Activated T-helper 17 cell treated with anti-CD3 and anti-CD28 coated beads, Interleukin-2, amount 50 U/mL, for 72 hours (primary cell): ENCODE measurements around the gene SHISAL1. TPM values are rescaled to one million over a fixed set of nuclear protein-coding genes. Genes with fewer than 3 reads are reported as not detected.

ENCODE experiments used
- ATAC-seq: fragments of 150-1000 bp; cut with Tn5 transposase; replicated peaks from 2 replicates; pipeline ENCODE4 v1.10.0; 2021; ENCODE audit warnings: mild to moderate bottlenecking, moderate library complexity
- H3K27ac Mint-ChIP-seq: one replicate; pipeline ENCODE4 v1.8.0; 2022; ENCODE audit warnings: mixed read lengths
- H3K27me3 Mint-ChIP-seq: one replicate; pipeline ENCODE4 v1.8.0; 2022; ENCODE audit warnings: mixed read lengths
- H3K36me3 Mint-ChIP-seq: one replicate; pipeline ENCODE4 v1.8.0; 2022; ENCODE audit warnings: low read depth, mild to moderate bottlenecking, mixed read lengths
- H3K4me1 Mint-ChIP-seq: one replicate; pipeline ENCODE4 v1.8.0; 2022; ENCODE audit warnings: mixed read lengths
- H3K4me3 Mint-ChIP-seq: one replicate; pipeline ENCODE4 v1.8.0; 2022; ENCODE audit warnings: mild to moderate bottlenecking, mixed read lengths
- H3K9me3 Mint-ChIP-seq: one replicate; pipeline ENCODE4 v1.8.0; 2022; ENCODE audit warnings: mixed read lengths
- total RNA-seq, 2 donors: library from RNA; stranded (reverse); gene quantifications; one replicate each; pipeline ENCODE4 v1.2.3, GENCODE V29; 2022

SHISAL1 gene
- total RNA-seq, 2 donors from 2014 or later: not detected

GRCh38 chr22:44351037-44351436 is 38.3 kb upstream of the SHISAL1 start:
- Mint-ChIP-seq H3K27me3 (peaks cover 24% of the 10 kb centered on the region), H3K27ac (no peak overlapping the region), H3K36me3 (no peaks in the 10 kb centered on the region), H3K9me3 (no peaks in the 10 kb centered on the region), H3K4me1 (peaks cover 8% of the 10 kb centered on the region), H3K4me3 (peak overlapping the region; percentile 12)
- no peak for ATAC-seq

GRCh38 chr22:44349594-44349993 is 36.8 kb upstream of the SHISAL1 start:
- H3K36me3 Mint-ChIP-seq: no peaks in the 10 kb centered on the region
- ATAC-seq: no peak

GRCh38 chr22:44348971-44349560 is 36.3 kb upstream of the SHISAL1 start:
- peaks cover 20% of the 10 kb centered on the region for H3K27me3 Mint-ChIP-seq
- peaks cover 8% of the 10 kb centered on the region for H3K4me1 Mint-ChIP-seq
- H3K36me3 Mint-ChIP-seq: no peaks in the 10 kb centered on the region
- no peak overlapping the region for H3K27ac Mint-ChIP-seq
- no peaks in the 10 kb centered on the region for H3K9me3 Mint-ChIP-seq
- ATAC-seq: no peak
- H3K4me3 Mint-ChIP-seq: no peak overlapping the region

More at GRCh38 chr22:44349594-44349993, 36.8 kb upstream of the SHISAL1 start:
- peaks cover 24% of the 10 kb centered on the region for H3K27me3 Mint-ChIP-seq
- H3K4me3 Mint-ChIP-seq: no peak overlapping the region
- H3K27ac Mint-ChIP-seq: no peak overlapping the region
- H3K9me3 Mint-ChIP-seq: no peaks in the 10 kb centered on the region
- peaks cover 8% of the 10 kb centered on the region for H3K4me1 Mint-ChIP-seq

GRCh38 chr22:44347549-44347948 is 34.8 kb upstream of the SHISAL1 start:
- ATAC-seq: no peak
- Mint-ChIP-seq H3K4me1 (peaks cover 8% of the 10 kb centered on the region), H3K27ac (no peak overlapping the region), H3K36me3 (no peaks in the 10 kb centered on the region), H3K27me3 (peaks cover 19% of the 10 kb centered on the region), H3K9me3 (no peaks in the 10 kb centered on the region), H3K4me3 (no peak overlapping the region)

- Mint-ChIP-seq H3K27ac (no peak overlapping the region), H3K9me3 (no peaks in the 10 kb centered on the region)
- no peak for ATAC-seq
Measured at GRCh38 chr22:44347080-44347479, 34.3 kb upstream of the SHISAL1 start.

DNA sequence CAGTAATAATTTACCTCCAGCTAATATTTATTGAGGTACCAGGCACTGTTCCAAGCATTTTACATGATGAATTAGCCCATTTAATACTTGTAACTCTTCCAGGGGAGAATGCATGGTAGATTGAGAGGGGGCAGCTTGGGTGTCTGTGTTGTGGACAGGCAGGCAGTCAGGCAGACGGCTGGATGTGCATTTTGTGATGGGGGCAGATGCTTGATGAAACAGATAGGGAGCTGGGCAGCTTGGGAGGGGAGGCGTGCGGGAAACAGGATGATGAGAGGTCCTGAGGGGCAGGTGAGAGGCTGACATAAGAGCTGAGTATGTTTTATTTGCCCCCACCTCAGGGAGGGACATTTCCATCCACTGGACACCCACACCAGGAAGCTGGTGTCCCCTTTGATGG is 33.1 kb upstream of the SHISAL1 start:
- no peak overlapping the region for H3K27ac Mint-ChIP-seq
- H3K4me3 Mint-ChIP-seq: no peak overlapping the region
- peaks cover 14% of the 10 kb centered on the region for H3K27me3 Mint-ChIP-seq
- H3K36me3 Mint-ChIP-seq: no peaks in the 10 kb centered on the region
- no peaks in the 10 kb centered on the region for H3K9me3 Mint-ChIP-seq
- ATAC-seq: no peak
- no peaks in the 10 kb centered on the region for H3K4me1 Mint-ChIP-seq

More at GRCh38 chr22:44347080-44347479, 34.3 kb upstream of the SHISAL1 start:
- Mint-ChIP-seq H3K4me3 (no peak overlapping the region), H3K27me3 (peaks cover 19% of the 10 kb centered on the region), H3K36me3 (no peaks in the 10 kb centered on the region), H3K4me1 (peaks cover 8% of the 10 kb centered on the region)

DNA sequence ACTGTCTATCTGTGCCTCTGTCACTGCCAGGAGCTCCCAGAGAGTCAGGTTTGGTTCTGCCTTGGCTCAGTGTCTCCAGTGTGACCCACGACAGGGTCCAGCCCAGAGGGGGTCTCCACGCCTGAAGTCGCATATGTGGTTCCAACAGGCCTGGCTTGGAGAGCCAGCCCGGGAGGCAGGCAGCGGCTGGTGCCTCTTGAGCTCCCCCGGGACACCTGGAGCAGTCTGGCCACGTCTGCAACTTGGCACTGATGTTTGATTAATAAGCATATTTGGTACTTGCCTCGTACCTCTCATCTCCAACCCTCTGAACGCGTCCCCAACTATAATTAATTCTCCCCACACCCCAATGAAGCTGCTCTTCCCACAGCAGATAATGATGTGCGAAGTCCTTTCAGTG is 31.7 kb upstream of the SHISAL1 start:
- H3K27ac Mint-ChIP-seq: no peak overlapping the region
- H3K4me1 Mint-ChIP-seq: no peaks in the 10 kb centered on the region
- H3K36me3 Mint-ChIP-seq: no peaks in the 10 kb centered on the region
- no peaks in the 10 kb centered on the region for H3K9me3 Mint-ChIP-seq
- ATAC-seq: no peak
- peaks cover 14% of the 10 kb centered on the region for H3K27me3 Mint-ChIP-seq
- H3K4me3 Mint-ChIP-seq: no peak overlapping the region

GRCh38 chr22:44342347-44342956 is 29.7 kb upstream of the SHISAL1 start:
- Mint-ChIP-seq H3K4me1 (no peaks in the 10 kb centered on the region), H3K36me3 (no peaks in the 10 kb centered on the region), H3K9me3 (no peaks in the 10 kb centered on the region), H3K27me3 (peaks cover 9% of the 10 kb centered on the region), H3K4me3 (no peak overlapping the region), H3K27ac (no peak overlapping the region)
- ATAC-seq: no peak

GRCh38 chr22:44341431-44342346 is 28.9 kb upstream of the SHISAL1 start:
- H3K27ac Mint-ChIP-seq: no peak overlapping the region
- no peaks in the 10 kb centered on the region for H3K36me3 Mint-ChIP-seq
- H3K9me3 Mint-ChIP-seq: no peaks in the 10 kb centered on the region
- no peak overlapping the region for H3K4me3 Mint-ChIP-seq
- no peak for ATAC-seq
- H3K4me1 Mint-ChIP-seq: no peaks in the 10 kb centered on the region
- peaks cover 9% of the 10 kb centered on the region for H3K27me3 Mint-ChIP-seq

DNA sequence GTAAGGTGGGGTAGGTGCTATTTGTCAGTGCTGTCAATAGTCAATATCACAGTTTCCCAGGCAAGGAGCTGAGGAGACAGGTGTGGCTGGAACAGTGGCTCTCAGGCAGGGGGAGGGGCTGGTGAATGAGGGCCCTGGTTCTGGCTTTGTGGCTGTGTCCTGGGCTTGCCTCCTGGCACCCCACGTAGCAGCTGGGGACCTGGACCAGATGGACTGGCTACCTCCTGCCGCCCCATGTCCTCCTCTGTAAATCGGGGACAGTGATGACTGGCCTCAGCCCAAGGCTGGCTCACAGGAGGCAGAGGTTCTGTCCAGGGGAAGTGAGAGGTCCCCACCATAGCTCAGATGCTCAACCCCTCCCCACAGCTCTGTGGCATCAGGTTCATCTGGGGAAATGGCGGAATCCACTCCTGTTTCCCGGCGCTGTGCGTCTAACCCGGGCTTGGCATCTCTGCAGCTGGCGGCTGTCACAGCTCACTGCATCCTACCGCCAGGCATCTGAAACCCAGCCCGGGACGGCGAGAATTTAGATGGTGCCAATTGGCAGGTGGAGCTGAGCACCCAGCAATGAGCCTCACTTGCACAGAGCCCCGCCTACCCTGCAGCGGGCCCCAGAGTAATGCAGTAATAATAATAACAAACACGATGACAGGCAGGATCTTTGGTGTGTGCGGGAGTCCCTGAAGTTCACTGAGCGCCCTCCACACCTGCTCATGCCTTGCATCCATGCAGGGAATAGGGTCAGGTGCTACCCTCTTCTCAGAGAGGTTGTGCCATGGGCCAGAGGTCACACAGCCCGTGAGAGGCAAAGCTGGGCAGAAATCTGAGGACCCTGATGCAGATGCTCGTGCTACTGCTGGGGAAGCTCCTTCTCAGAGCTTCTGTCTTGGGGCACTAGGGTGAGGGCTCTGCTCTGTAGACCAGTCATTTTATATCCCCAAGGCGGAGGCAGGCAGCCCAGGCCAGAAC is 27.8 kb upstream of the SHISAL1 start:
- Mint-ChIP-seq H3K27ac (no peak overlapping the region), H3K4me1 (no peaks in the 10 kb centered on the region), H3K9me3 (no peaks in the 10 kb centered on the region), H3K4me3 (no peak overlapping the region), H3K36me3 (no peaks in the 10 kb centered on the region), H3K27me3 (peaks cover 6% of the 10 kb centered on the region)
- ATAC-seq: no peak

DNA sequence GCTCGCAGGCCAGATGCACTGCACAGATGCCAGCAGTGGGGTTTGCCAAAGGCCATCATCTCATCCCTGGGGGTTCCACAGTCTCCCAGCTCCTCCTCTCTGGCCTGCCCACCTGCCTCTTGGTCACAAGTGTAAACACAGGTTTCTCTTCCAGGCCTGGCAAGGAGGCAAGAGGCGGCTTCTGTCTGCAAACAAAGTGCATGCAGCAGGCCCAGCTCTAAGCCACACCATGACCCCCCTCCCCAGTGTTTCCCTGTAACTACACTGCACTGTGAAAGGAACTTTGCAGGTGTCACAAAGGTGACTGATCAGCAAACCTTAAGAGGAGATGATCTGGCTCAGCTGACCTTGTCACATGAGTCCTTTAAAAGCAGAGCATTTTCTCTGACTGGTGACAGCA is 26.2 kb upstream of the SHISAL1 start:
- ATAC-seq: no peak
- Mint-ChIP-seq H3K4me1 (no peaks in the 10 kb centered on the region), H3K27me3 (no peaks in the 10 kb centered on the region)

DNA sequence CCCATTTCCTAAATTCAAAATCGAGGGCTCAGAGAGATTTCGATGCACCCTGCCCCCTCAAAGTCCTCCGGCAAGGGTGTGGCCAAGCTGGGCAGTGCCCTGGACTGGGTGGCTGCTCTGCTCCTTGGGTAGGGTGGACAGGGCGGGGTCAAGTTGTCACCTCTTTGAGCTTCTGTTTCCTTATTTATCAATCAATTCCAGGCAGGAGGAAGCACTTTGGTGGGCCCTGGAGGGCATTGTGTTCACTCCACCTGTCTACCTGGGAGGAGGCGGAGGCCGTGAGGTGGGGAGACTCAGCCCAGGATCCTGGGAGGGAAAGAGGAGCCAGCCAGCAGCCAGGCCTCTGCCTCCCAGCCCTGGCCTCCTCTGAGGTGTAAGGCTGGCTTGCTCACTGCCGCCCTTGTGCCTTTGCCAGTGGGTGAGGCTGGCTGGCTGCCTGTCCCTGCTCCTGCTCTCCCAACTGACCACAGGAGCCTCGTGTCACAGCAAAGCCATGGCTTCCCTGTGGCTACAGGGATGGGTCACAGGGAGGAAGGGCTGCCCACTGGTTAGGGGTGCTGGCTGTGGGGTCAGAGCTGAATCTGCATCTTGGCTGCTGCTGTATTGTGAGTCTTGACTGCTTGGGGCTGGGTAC is 25.5 kb upstream of the SHISAL1 start:
- no peaks in the 10 kb centered on the region for H3K27me3 Mint-ChIP-seq
- H3K4me3 Mint-ChIP-seq: no peak overlapping the region
- no peaks in the 10 kb centered on the region for H3K36me3 Mint-ChIP-seq
- no peak for ATAC-seq
- H3K4me1 Mint-ChIP-seq: no peaks in the 10 kb centered on the region
- no peaks in the 10 kb centered on the region for H3K9me3 Mint-ChIP-seq
- H3K27ac Mint-ChIP-seq: no peak overlapping the region

More for the DNA sequence above, 26.2 kb upstream of the SHISAL1 start:
- Mint-ChIP-seq H3K27ac (no peak overlapping the region), H3K4me3 (no peak overlapping the region), H3K36me3 (no peaks in the 10 kb centered on the region), H3K9me3 (no peaks in the 10 kb centered on the region)

- no peak for ATAC-seq
Measured at GRCh38 chr22:44337678-44338004, 24.9 kb upstream of the SHISAL1 start.

More at GRCh38 chr22:44337678-44338004, 24.9 kb upstream of the SHISAL1 start:
- H3K4me1 Mint-ChIP-seq: no peaks in the 10 kb centered on the region
- H3K4me3 Mint-ChIP-seq: no peak overlapping the region
- no peaks in the 10 kb centered on the region for H3K9me3 Mint-ChIP-seq
- no peaks in the 10 kb centered on the region for H3K36me3 Mint-ChIP-seq
- no peak overlapping the region for H3K27ac Mint-ChIP-seq
- no peaks in the 10 kb centered on the region for H3K27me3 Mint-ChIP-seq
